ENCODE measurements around the gene RFC2. TPM values are rescaled to one million over a fixed set of nuclear protein-coding genes. Genes with fewer than 3 reads are reported as not detected.

The RFC2 gene
- total and polyA plus RNA-seq, 10 of the 15 experiments (the other 5 are each of a cell fraction or from before 2014, with no cell fraction given) = 25.8 to 145 (median 90.9) TPM

DNA sequence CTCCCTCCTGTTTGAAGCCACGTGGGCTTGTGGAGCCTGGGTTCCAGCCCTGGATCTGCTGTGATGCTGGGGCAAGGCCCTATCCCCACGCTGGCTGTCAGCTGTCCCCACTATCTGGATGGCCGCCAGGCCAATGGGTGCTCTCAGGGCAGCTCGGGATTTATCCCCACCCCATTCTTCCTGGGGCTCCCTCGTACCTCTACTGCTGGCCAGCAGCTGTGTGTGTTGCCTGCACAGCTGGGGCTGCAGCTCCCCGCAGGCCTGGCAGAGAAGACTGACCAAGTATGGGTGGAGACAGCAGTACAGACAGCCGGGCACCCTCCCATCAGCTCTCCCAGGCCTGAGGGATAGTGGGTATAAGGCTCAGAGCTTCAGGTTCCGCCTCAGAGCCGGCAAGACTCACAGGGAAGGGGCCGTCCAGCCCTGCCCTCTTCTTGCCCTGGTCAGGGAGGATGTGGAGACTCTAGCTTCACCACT lies 48.6 kb upstream of the RFC2 start:
- 88% methylated on average over 10 of the region's 10 CpGs for WGBS (ENCODE audit: insufficient coverage, insufficient replicate concordance, low lambda C conversion rate, missing lambda C conversion rate)
- H4K20me1 ChIP-seq (ENCODE audit: control insufficient read depth, insufficient read depth) = no peaks in the 10 kb centered on the region
- TF ChIP-seq, protein P1, sequence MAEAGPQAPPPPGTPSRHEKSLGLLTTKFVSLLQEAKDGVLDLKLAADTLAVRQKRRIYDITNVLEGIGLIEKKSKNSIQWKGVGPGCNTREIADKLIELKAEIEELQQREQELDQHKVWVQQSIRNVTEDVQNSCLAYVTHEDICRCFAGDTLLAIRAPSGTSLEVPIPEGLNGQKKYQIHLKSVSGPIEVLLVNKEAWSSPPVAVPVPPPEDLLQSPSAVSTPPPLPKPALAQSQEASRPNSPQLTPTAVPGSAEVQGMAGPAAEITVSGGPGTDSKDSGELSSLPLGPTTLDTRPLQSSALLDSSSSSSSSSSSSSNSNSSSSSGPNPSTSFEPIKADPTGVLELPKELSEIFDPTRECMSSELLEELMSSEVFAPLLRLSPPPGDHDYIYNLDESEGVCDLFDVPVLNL (IDR thresholded peaks at IDR 0.05; ENCODE audit: low read depth, low read length) = no peak
- TF ChIP-seq ZZZ3 (IDR thresholded peaks at IDR 0.05; ENCODE audit: control insufficient read depth, insufficient read length, low read depth) = no peak
- no peak for TF ChIP-seq NRF1 (conservative IDR thresholded peaks at IDR 0.05; ENCODE audit: low read depth, low read length)
- TF ChIP-seq RCOR1 (conservative IDR thresholded peaks at IDR 0.05; ENCODE audit: low read depth, low read length) = no peak
- TF ChIP-seq CBFB (IDR thresholded peaks at IDR 0.05; ENCODE audit: low read depth) = no peak
- no peak for TF ChIP-seq HDAC2 (IDR thresholded peaks at IDR 0.05)
- TF ChIP-seq, protein P2, sequence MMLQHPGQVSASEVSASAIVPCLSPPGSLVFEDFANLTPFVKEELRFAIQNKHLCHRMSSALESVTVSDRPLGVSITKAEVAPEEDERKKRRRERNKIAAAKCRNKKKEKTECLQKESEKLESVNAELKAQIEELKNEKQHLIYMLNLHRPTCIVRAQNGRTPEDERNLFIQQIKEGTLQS (IDR thresholded peaks at IDR 0.05; ENCODE audit: borderline replicate concordance, extremely low read depth, low read depth, low read length) = no peak
- TF ChIP-seq ATF2 (IDR thresholded peaks at IDR 0.05; ENCODE audit: low read length) = no peak
- TF ChIP-seq, protein P3, sequence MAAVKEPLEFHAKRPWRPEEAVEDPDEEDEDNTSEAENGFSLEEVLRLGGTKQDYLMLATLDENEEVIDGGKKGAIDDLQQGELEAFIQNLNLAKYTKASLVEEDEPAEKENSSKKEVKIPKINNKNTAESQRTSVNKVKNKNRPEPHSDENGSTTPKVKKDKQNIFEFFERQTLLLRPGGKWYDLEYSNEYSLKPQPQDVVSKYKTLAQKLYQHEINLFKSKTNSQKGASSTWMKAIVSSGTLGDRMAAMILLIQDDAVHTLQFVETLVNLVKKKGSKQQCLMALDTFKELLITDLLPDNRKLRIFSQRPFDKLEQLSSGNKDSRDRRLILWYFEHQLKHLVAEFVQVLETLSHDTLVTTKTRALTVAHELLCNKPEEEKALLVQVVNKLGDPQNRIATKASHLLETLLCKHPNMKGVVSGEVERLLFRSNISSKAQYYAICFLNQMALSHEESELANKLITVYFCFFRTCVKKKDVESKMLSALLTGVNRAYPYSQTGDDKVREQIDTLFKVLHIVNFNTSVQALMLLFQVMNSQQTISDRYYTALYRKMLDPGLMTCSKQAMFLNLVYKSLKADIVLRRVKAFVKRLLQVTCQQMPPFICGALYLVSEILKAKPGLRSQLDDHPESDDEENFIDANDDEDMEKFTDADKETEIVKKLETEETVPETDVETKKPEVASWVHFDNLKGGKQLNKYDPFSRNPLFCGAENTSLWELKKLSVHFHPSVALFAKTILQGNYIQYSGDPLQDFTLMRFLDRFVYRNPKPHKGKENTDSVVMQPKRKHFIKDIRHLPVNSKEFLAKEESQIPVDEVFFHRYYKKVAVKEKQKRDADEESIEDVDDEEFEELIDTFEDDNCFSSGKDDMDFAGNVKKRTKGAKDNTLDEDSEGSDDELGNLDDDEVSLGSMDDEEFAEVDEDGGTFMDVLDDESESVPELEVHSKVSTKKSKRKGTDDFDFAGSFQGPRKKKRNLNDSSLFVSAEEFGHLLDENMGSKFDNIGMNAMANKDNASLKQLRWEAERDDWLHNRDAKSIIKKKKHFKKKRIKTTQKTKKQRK (IDR thresholded peaks at IDR 0.05; ENCODE audit: low read depth, low read length) = no peak
- no peak for TF ChIP-seq IKZF2 (IDR thresholded peaks at IDR 0.05)
- no peak for TF ChIP-seq YBX1 (IDR thresholded peaks at IDR 0.05)
- no peak for TF ChIP-seq ZNF384 (IDR thresholded peaks at IDR 0.05; ENCODE audit: borderline replicate concordance, low read depth, low read length)
- TF ChIP-seq IRF4 (IDR thresholded peaks at IDR 0.05; ENCODE audit: low read depth, low read length) = no peak
- no peak for TF ChIP-seq PRDM15 (CRISPR knock-in tag; IDR thresholded peaks at IDR 0.05)
- no peak for TF ChIP-seq CHD2 (IDR thresholded peaks at IDR 0.05; ENCODE audit: borderline replicate concordance, low read depth, low read length)

More for the DNA sequence above, 48.6 kb upstream of the RFC2 start:
- intact Hi-C loops (cut with micrococcal nuclease; ENCODE audit: unreplicated experiment) = loop anchor here (10.0 kb wide), 1 partner anchor 62 kb away; no protein-coding TSS in a partner anchor
- FAIRE-seq (no peak), ATAC-seq (no peak), DNase-seq (ENCODE audit: low read depth, low spot score) (no peak)
- ChIA-PET SMC1A (ENCODE audit: uncharacterized antibody, unreplicated experiment) (no interaction called here), RAD21 (ENCODE audit: unreplicated experiment) (interaction anchor here (1.1 kb wide), 1 partner anchor 98 kb away, joined by 4 read pairs; no protein-coding TSS in a partner anchor), POLR2A (interaction anchor here (0.5 to 0.9 kb wide), 2 partner anchors 10 to 745 kb away, joined by 3 read pairs; no protein-coding TSS in a partner anchor), CTCF (interaction anchor here (0.9 kb wide), 1 partner anchor 73 kb away, joined by 3 read pairs; no protein-coding TSS in a partner anchor)
- no TSS peak for BruUV-seq (replicated peaks)
- H3K4me2 ChIP-seq (ENCODE audit: control insufficient read depth, insufficient read depth) = no peak overlapping the region
- H3K27me3 ChIP-seq (replicated peaks in 1 of 2; ENCODE audit: control insufficient read depth in 2 of 2, insufficient read depth in 2 of 2, low read length in 1 of 2) = no peaks in the 10 kb centered on the region
- H3K27ac ChIP-seq (ENCODE audit: control insufficient read depth, insufficient read depth) = no peak overlapping the region
- H3K79me2 ChIP-seq (ENCODE audit: control insufficient read depth, insufficient read depth, low read length) = peaks cover 60% of the 10 kb centered on the region
- peaks cover 0 to 13% of the 10 kb centered on the region in 2 experiments; a peak in 2 of 4 replicates for H3K36me3 ChIP-seq (ENCODE audit: control insufficient read depth in 2 of 2, insufficient read depth in 2 of 2, low read length in 1 of 2)
- no peak overlapping the region for H3K4me3 ChIP-seq
- no peak overlapping the region for H3K9ac ChIP-seq (ENCODE audit: control insufficient read depth, insufficient read depth, low read length)
- no peaks in the 10 kb centered on the region for H3K9me3 ChIP-seq (replicated peaks; ENCODE audit: control insufficient read depth, insufficient read depth, low read length)
- in situ Hi-C loops (cut with MboI) = no loop called here
- no peak overlapping the region for H2AFZ ChIP-seq (ENCODE audit: control insufficient read depth, low read depth, low read length)
- peaks cover 16% of the 10 kb centered on the region for H3K4me1 ChIP-seq (ENCODE audit: control insufficient read depth, insufficient read depth, low read length)
